HG03460 (cell line): ENCODE results near the gene GDPD2.
"Not testable (repeated sequence)": the region's sequence is repeated elsewhere in the genome, so short reads cannot be mapped to it uniquely, and the experiment has no call there.

Experiments
- ATAC-seq: cut with Tn5 transposase; IDR thresholded peaks from one replicate; pipeline ENCODE4 v1.9.1; 2021; ENCODE audit not compliant: unreplicated experiment

GDPD2 gene

GRCh38 chrX:70422851-70423341 lies at the start of gene GDPD2:
Gene GDPD2 (plus strand): TSS chrX:70423314. CDS start chrX:70424985, 1,671 bp downstream.
- no peak for ATAC-seq

- no peak for ATAC-seq
Measured at GRCh38 chrX:70386235-70386634, 36.9 kb upstream of the GDPD2 start.

GRCh38 chrX:70398899-70399298 lies 24.2 kb upstream of the GDPD2 start:
- ATAC-seq = no peak

- ATAC-seq = not testable (repeated sequence)
Measured at GRCh38 chrX:70400181-70400580, 22.9 kb upstream of the GDPD2 start.

DNA sequence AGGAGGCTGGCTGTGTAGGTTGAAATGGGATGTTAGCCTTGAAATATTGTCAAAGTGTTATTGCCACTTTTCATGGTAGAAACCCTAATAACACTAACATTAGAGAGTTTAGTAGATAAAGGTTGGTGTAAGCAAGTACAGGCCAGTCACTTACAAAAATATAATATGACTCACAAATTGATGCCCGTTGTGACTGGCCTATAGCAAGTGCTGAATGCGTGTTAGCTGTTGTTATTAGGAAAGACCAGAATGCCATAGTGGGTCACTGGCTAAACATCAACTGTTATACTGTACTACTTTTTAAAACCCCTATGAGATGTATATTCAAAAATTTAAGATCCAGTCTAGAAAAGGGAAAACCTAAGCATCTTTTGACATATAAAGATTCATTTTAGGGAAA lies 20.4 kb upstream of the GDPD2 start:
- ATAC-seq = no peak

DNA sequence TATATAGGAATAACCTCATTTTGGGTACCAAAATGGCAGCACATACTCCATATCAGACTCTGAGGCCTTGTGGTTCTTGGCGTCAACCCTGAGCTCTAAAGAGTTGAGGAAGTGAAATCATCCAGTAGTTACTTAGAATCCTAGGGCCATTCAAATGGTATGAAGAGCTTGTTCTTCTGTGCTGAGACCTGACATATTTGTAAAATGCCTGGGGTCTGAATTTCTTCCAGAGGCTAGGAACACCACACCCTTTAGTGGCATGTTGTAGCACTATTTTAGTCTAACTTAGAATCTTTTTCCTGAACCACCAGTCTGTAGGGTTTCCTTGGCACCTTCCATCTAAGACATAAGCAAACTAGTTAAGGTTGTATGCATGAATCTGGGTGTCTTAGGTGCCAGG lies 18.1 kb upstream of the GDPD2 start:
- ATAC-seq = no peak

GRCh38 chrX:70410921-70411320 lies 12.2 kb upstream of the GDPD2 start:
- ATAC-seq = no peak

DNA sequence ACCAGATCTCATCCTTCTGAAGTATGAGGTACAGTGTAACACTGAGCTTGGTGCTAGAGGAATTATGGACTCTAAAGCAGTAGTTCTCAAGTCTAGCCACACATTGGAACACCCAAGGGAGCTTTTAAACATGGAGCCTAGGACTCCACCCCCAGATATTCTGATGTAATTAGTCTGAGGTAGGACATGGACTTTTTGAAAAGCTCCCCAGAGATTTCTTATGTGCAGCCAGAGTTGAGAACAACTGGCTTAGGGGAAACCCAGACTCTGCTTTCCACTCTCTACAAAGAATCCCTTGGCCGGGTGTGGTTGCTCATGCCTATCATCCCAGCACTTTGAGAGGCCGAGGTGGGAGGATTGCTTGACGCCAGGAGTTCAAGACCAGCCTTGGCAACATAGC lies 11.6 kb upstream of the GDPD2 start:
- no peak for ATAC-seq

DNA sequence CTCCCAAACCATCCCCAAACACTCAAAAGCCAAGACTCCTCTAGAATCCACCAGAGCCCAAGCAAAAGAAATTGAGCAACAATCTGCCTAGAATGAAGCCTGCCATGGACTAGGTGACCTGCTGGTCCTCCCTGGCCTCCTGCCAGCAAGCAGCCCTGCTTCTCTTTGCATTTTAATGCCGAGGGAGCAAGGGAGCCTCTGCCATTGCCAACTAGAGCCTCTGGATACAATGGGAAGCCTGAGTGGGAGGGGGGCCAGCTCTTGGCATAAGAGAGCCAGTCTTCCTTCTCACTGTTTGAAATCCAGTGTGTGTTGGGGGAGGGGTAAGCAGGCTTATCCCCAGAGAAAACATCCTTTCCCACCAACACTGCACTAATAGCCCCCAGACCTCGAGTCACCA lies 1.5 kb upstream of the GDPD2 start:
- ATAC-seq = no peak

DNA sequence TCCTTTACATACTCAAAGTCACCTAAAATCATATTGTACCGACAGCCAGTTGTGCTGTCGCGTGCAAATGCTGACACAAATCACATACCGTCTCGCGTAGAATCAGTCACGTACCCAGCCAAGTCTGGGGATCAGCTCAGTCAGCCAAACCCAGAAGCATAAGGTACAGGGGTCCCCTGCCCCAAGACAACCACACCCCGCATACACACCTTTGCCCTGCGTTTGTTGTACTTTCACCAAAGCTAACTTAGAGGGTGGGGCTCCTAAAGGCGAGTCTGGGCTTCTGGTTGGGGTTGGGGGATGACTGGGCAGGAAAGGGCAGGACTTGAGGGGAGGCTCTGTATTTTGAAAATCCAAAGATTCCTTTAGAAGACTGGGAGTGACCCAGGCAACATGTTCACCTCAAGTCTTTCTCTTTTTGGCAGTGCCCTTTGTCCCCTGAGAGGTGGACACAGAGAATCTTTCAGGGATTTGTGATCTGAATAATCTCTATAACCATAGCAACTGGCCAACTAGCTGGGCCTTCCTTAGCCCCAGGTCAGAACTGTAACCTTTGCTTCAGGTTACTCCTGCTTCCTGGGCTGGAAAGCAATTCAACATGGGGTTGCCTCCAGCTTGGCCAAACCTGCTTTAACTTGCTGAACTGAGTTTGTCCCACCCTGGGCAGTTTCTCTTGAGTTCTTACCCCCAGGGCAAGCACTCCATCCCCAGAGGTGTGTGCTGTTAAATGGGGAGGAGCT lies 992 bp downstream of the GDPD2 start:
- ATAC-seq = no peak

GRCh38 chrX:70424801-70425200 lies 1.7 kb downstream of the GDPD2 start:
- ATAC-seq = no peak

- no peak for ATAC-seq
Measured at GRCh38 chrX:70426286-70427278, 3.5 kb downstream of the GDPD2 start.

DNA sequence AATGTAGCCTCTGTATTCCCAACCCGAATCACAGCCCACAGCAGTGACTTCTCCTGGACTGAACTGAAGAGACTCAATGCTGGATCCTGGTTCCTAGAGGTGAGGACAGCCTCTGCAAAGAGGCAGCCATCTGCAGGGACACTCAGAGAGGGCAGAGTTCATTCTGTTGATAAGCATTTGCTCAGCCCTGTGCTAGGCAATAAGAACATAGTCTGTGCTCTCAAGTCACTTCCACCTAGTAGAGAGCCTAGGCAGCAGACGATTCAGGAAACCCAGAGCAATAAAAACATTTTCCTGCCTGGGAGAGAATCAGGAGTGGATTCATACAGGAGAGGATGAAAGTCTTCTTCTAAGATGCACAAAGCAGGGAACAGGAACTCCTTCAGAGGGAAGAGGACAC lies 4.3 kb downstream of the GDPD2 start:
- no peak for ATAC-seq

DNA sequence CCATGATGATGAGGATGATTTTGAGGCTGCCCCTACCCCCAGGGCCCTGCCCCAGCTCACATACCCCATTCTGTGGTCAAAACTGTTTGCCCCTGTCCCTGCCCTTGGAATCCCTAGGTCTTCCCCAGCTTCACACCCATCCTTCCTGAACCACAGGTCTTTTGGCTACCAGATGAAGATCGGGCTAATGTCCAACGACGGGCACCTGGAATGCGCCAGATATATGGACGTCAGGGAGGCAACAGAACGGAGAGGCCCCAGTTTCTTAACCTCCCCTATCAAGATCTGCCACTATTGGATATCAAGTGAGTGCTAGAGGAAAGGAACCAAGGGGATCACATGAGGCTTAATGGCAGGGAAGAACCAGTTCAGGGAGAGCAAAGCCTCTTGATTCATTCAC lies 6.6 kb downstream of the GDPD2 start:
- ATAC-seq = no peak

GRCh38 chrX:70432936-70433847 lies 10.1 kb downstream of the GDPD2 start:
- ATAC-seq = no peak

DNA sequence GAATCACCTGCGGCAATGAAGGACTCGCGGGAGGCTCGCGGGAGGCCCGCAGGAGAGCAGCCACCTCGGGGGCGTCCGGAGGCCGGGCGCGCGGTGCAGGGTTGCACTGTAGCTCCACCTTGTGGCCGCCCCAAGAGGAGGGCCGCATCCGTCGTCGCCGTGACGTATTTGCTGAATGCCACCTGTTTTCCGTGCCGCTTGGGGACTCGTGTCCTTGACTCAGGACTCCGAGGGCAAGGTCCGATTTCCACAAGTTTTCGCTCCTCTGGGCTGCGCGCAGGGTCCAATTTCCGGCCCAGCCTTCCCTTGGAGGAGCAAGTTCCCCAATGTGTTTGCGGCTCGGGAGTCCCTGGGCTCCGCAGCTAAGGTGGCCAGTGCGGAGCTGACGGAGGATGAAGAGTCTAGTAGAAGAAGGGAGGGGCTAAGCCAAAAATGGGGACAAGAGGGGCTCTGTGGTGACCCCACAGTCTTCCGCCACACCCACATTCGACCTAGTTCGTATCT lies 10.8 kb downstream of the GDPD2 start:
- peak; percentile 63 for ATAC-seq

GRCh38 chrX:70434352-70434866 lies 11.3 kb downstream of the GDPD2 start:
- peak; percentile 48 for ATAC-seq

GRCh38 chrX:70434914-70435586 lies 11.9 kb downstream of the GDPD2 start:
- ATAC-seq = no peak

GRCh38 chrX:70436343-70436742 lies 13.2 kb downstream of the GDPD2 start:
- no peak for ATAC-seq

GRCh38 chrX:70437011-70437410 lies 13.9 kb downstream of the GDPD2 start:
- ATAC-seq = no peak
